Kidney epithelial cell (primary cell): Measurements from ENCODE around the gene POU2F3. TPM values are rescaled to one million over a fixed set of nuclear protein-coding genes. Genes with fewer than 3 reads are reported as not detected.

Experiments used
- DNase-seq: peaks from one replicate; pipeline ENCODE4 v3.0.0-alpha.2; 2010; ENCODE audit warnings: low read depth
- H3K27me3 ChIP-seq: 2 replicates; pipeline ENCODE4 v1.6.0; 2011; ENCODE audit warnings: low read length; ENCODE audit not compliant: control insufficient read depth, insufficient read depth
- H3K36me3 ChIP-seq: 2 replicates; pipeline ENCODE4 v1.5.1; 2011; ENCODE audit warnings: low read length; ENCODE audit not compliant: control insufficient read depth, insufficient read depth
- H3K4me3 ChIP-seq: 2 replicates; pipeline ENCODE4 v1.5.1; 2011; ENCODE audit warnings: low read depth, mild to moderate bottlenecking, control low read depth, low read length
- total RNA-seq: library from RNA; depleted of rRNA; stranded (reverse); fragments of >200 nt; gene quantifications from 2 replicates; pipeline ENCODE4 v1.2.3, GENCODE V29; 2015
- TF ChIP-seq, protein P1 (sequence below): IDR thresholded peaks from 2 replicates; pipeline ENCODE4 v1.5.1; 2011; ENCODE audit warnings: mild to moderate bottlenecking, moderate library complexity, low read length, control low read depth, inconsistent platforms; ENCODE audit not compliant: insufficient read depth, poor library complexity, severe bottlenecking

Gene POU2F3
- total RNA-seq, 1 donor from 2014 or later, result 1.1 TPM

DNA sequence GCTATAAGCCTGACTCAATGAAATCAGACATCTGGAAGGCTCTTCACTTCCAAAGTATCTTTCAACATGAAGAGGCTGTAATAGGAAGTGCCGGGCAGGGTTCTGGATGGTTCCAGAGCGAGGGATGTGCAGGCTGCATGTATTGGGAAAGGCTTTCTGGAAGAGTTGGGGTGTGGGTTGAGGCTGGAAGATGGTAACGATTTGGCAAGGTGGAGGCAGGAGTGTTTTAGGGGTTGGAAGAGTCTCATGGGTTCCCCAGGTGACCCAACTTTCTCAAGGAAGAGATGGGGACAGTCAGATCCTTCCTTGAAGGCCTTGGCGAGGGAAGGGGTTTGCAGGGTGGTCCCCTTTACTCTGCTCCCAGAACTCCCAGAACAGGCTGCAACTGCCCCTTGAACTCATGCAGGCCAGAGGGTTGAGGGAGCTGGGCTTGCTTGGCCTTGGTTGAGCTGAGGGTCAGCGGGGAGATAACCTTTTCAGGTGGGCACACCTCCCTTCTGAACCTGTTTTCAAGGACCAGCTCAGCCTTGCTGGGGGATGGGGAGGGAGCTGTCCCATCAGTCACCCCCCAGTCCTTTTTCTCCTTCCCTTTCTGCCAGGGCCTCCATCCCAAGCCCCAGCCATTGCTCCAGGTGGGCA, 9.4 kb upstream of the POU2F3 start:
- no peak overlapping the region for H3K4me3 ChIP-seq
- TF ChIP-seq, protein P1, sequence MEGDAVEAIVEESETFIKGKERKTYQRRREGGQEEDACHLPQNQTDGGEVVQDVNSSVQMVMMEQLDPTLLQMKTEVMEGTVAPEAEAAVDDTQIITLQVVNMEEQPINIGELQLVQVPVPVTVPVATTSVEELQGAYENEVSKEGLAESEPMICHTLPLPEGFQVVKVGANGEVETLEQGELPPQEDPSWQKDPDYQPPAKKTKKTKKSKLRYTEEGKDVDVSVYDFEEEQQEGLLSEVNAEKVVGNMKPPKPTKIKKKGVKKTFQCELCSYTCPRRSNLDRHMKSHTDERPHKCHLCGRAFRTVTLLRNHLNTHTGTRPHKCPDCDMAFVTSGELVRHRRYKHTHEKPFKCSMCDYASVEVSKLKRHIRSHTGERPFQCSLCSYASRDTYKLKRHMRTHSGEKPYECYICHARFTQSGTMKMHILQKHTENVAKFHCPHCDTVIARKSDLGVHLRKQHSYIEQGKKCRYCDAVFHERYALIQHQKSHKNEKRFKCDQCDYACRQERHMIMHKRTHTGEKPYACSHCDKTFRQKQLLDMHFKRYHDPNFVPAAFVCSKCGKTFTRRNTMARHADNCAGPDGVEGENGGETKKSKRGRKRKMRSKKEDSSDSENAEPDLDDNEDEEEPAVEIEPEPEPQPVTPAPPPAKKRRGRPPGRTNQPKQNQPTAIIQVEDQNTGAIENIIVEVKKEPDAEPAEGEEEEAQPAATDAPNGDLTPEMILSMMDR, result no peak
- DNase-seq, result no peak
- H3K27me3 ChIP-seq, result peaks cover 7% of the 10 kb centered on the region
- no peaks in the 10 kb centered on the region for H3K36me3 ChIP-seq

DNA sequence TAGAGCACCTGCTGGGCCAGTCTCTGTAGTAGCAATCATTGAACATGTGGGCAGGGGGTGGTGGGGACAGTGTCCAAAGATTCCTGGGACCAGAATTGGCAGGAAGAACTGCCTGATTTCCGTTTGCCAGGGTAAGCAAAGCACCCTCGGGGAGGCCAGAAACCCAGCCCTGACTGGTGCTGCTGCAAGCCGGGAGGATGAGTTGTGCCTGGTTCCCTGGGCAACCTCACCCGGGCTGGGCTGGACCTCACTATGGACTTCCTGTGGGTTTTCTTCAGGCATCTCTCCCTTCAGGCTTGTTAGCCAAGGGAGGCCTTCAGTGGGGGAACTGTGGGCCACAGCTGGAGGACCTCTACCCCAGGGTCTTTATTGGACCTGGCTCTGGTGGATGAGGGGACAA, 8.0 kb upstream of the POU2F3 start:
- no peak for DNase-seq

DNA sequence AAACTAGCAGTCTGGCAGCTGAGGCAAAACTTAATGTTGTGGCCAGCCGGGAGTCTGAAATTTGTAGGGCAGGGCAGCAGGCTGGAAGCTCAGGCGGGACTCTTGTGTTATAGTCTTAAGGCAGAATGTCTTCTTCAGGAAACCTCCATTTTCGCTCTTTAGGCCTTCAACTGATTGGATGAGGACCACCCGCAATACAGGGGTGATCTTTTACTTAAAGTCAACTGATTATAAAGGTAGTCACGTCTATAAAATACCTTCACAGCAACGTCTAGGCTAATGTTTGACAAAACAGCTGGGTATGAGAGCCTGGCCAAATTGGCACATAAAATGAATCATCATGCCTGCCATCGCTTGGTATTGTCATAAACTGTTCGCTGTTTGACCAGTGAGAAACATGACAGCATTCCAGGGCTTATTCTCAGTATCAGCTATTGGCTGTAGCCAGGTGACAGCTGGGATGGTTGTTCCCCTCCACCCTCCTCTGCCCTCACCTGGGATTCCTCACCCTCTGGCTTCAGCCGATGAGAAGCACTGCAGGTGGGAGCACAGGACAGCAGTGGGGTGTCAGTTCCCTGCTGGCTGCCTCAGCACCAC, 6.6 kb upstream of the POU2F3 start:
- DNase-seq, result no peak
- Histone ChIP-seq H3K27me3 (peaks cover 10% of the 10 kb centered on the region), H3K36me3 (no peaks in the 10 kb centered on the region), H3K4me3 (no peak overlapping the region)
- TF ChIP-seq, protein P1, result no peak

More for the DNA sequence above, 8.0 kb upstream of the POU2F3 start:
- TF ChIP-seq, protein P1, result no peak
- Histone ChIP-seq H3K27me3 (peaks cover 8% of the 10 kb centered on the region), H3K36me3 (no peaks in the 10 kb centered on the region), H3K4me3 (no peak overlapping the region)

DNA sequence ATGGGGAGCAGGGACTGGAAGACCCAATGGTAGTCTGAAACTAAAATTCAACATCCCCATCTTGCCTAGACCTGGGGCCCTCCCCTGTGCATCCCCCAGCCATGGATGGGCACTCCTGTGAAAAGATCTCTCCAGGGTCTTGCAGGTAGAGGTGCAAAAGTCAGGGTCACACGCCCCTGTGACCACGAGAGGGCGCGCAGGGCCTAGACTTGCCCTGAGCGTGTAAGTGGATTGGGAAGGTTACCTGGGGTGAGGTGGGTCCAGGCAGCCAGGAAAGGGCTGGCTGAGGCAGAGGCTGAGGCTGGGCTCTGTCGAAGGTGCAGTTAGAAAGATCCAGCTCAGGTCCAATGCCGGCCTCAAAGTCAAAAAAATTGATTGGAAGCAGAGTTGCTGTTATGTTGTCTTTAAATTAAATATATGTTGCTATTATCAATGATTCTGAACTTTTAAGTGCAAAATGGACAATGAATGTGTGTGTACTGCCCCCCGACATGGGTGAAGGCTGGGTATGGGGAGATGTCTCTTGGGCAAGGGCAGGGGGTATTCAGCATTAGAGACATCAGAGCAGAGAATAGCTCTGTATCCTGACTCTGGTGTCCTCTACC, 4.8 kb upstream of the POU2F3 start:
- H3K27me3 ChIP-seq, result peaks cover 21% of the 10 kb centered on the region
- no peaks in the 10 kb centered on the region for H3K36me3 ChIP-seq
- H3K4me3 ChIP-seq, result no peak overlapping the region
- DNase-seq, result no peak
- TF ChIP-seq, protein P1, result peak; percentile 95

DNA sequence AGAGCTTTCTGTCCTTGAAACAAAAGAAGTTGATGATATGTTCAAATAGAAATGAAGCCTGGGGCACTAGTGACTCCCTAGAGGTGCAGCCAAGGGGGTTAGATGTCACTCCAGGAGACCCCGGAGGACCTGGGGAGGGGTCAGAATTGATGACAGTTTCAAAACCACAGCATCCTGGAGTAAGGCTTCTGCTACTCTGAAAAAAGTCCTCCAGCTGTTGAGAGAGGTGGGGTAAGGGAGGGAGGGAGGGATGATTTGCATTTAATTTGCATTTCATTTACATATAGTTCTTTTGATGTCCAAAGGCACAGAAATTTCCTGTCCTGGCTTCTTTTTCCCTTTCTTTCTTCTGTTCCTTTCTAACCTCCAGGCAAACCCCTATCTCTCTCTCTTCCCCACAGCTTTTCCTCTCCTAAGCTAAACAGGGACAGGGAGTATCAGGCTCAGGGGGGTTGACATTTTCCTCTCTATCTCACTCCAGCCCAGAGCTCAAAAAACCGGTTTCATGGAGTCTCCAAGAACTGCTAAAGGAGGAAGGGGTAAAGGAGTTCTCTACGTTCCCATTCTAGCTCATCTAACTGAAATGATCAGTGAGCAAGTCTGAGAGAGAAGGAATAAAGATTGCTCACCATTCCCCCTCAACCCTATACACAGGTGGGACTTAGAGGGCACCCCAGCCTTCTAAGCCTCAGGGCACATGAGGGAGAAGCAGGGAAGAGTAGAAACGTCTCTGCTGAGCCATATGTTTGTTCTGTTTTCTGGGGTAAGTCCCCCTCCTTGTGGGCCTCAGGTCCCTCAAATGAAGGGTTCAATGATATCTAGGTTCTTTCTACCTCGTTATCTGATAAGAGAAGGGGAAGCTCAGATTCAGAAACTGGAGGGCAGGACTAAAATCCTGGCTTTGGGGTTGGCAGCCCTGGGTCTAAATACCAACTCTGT, 3.5 kb upstream of the POU2F3 start:
- H3K4me3 ChIP-seq, result no peak overlapping the region
- DNase-seq, result no peak
- peaks cover 34% of the 10 kb centered on the region for H3K27me3 ChIP-seq
- TF ChIP-seq, protein P1, result no peak
- no peaks in the 10 kb centered on the region for H3K36me3 ChIP-seq
